HG02588 (cell line): ENCODE measurements around the gene ELAVL2.
"Not testable (repeated sequence)": the region's sequence is repeated elsewhere in the genome, so short reads cannot be mapped to it uniquely, and the experiment has no call there.

Experiments
- ATAC-seq: cut with Tn5 transposase; IDR thresholded peaks from one replicate; pipeline ENCODE4 v1.9.1; 2021; ENCODE audit warnings: mild to moderate bottlenecking, moderate library complexity; ENCODE audit not compliant: unreplicated experiment

The ELAVL2 gene

DNA sequence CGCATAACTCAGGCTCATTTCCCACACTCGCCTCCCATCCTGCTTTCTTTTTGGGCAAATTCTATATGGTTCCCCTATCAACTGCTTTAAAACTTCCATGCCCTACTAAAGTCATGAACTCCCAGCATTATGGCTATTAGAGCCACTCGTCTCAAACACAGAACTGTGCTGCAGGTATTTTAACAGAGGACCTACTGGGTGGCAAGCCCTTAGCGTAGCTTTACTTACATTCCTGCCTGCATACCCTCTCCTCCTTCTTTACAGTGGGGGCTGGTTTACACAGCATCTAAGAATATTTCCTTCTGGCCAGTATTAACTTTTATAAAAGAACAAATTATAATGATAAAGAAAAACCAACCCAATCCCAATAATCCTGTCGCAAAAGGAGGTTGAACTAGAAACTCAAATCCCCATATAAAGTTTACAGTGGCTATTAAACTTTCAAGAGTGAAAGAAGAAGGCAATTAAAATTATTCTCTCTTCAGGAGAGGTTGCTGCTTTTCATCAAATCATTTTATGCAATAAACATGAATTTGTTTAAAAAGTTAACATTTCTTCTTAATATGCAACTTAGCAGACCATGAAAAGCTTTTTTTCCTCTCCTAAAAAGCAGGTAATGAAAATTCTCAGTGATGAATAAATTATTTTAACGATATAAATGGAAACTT is 100.6 kb downstream of the ELAVL2 start:
- ATAC-seq: no peak

- ATAC-seq: no peak
Measured at GRCh38 chr9:23723672-23724071, 102.4 kb downstream of the ELAVL2 start.

DNA sequence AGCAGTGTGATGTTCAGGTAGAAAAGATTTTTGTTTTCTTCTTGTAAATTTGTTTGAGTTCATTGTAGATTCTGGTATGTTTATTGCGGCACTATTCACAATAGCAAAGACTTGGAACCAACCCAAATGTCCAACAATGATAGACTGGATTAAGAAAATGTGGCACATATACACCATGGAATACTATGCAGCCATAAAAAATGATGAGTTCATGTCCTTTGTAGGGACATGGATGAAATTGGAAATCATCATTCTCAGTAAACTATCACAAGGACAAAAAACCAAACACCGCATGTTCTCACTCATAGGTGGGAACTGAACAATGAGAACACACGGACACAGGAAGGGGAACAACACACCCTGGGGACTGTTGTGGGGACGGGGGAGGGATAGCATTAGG is 103.0 kb downstream of the ELAVL2 start:
- ATAC-seq: not testable (repeated sequence)

- ATAC-seq: no peak
Measured at GRCh38 chr9:23721466-23721865, 104.6 kb downstream of the ELAVL2 start.

DNA sequence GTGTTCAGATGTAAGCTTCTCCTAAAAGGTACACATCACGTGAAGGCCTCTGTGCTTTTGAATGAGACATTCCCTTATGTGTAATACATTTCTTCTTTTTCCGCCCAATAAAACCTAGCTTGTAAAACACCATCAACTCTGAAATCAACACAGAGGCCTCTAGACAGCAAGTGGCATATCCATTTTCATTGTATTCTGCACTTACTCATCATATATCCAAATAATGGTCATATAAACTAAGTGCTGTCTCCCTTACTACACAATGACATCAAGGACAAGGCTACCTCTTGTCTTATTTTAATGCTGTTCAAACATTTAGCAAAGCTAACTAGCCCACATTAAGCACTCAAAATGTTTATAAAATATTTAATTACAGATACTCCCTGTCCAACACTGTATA is 108.5 kb downstream of the ELAVL2 start:
- ATAC-seq: no peak

- ATAC-seq: no peak
Measured at GRCh38 chr9:23707249-23707648, 118.8 kb downstream of the ELAVL2 start.

GRCh38 chr9:23702311-23702922 is 123.6 kb downstream of the ELAVL2 start:
- ATAC-seq: no peak

- ATAC-seq: no peak
Measured at GRCh38 chr9:23701291-23701690, 124.7 kb downstream of the ELAVL2 start.

- ATAC-seq: no peak
Measured at GRCh38 chr9:23700359-23700758, 125.7 kb downstream of the ELAVL2 start.

DNA sequence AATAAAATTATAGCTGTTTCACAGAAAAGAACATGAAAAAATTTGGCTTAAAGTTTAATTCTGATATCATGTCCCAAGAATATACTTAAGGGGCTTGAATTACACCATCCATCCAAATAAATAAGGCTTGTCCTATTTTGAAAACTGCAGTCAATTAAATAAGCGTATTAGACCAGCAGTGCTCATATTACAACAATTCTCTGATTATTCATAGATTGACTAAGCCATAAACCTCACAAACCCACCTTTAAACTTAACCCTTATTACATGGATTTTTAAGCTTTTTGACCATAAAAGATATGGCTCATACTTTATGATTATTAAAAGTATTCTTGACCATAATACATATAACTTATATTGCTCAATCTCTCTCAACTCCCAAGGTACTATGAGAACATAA is 127.9 kb downstream of the ELAVL2 start:
- ATAC-seq: no peak

DNA sequence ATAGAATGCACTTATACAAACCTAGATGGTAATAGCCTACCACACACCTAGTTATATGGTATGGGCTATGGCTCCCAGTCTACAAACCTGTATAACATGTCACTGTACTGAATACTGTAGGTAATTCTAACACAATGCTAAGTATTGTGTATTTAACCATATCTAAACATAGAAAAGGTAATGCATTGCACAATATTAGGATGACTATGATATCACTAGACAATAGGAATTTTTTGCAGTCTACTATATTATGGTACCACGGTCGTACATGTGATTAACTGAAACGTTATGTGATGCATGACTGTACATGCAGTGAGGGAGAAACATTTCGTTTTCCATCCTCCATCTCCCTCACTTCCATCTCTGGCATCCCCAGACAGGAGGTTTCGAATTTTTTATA is 130.5 kb downstream of the ELAVL2 start:
- no peak for ATAC-seq

- ATAC-seq: no peak
Measured at GRCh38 chr9:23693374-23693773, 132.7 kb downstream of the ELAVL2 start.

GRCh38 chr9:23686896-23687295 is 139.1 kb downstream of the ELAVL2 start:
- ATAC-seq: no peak

DNA sequence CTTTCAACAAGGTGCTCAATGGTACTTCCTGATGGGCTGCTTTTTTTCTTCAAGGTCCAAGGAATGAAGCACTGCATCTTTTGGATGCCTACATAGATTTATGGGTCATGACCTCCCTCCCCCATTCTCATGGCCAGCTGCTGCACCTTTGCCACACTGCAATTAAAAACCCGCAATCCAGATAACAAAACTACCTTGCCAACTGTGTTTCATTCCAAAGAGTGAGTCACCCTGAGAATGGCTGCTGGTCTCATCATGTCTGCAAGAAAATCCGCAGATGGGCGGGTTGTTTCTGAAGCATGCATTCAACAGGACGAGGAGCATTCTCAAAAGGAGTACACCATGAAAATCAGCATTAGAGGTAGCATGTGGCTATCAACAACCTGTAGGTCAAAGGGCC is 139.8 kb downstream of the ELAVL2 start:
- no peak for ATAC-seq

DNA sequence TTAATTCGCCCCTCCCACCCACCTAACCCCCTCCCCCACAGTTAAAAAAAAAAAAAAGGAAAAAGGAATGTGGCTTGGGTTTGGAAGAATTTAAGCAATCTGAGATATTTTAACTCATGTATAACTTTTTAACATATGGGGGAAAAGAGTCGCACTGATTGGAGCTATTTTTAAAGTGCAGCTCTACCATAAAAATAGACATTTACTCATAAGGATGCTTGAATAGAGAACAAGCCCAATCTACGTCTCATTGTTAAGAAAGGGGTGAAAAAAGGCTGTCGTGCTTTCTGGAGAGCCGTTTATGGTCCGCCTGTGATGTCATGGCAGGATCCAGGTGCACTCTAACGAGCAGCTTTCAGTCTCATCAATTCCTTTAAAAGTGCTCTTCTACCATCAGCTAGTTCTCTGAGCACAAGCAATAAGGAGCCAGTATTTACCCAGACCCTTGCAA is 142.4 kb downstream of the ELAVL2 start:
- no peak for ATAC-seq

- no peak for ATAC-seq
Measured at GRCh38 chr9:23682891-23683431, 143.1 kb downstream of the ELAVL2 start.

DNA sequence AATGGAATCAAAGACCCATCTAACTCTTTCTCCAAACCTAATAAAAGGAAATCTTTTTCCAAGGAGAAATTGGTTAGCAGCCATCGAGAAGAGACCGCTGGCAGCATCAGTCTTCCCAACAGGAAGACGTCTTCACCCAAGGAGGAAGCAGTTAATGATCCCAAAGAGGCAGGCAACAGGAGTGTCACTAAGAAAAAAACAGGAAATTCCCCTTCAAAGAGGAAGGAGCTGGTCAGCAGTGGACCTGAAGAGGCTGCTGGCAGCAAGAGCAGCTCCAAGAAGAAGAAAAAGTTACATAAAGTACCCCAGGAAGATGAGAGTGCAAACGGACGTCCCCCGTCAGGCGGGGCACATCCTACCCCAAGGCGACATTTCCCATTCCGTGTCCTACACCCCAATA is 143.7 kb downstream of the ELAVL2 start:
- ATAC-seq: no peak

GRCh38 chr9:23677446-23677845 is 148.6 kb downstream of the ELAVL2 start:
- no peak for ATAC-seq

DNA sequence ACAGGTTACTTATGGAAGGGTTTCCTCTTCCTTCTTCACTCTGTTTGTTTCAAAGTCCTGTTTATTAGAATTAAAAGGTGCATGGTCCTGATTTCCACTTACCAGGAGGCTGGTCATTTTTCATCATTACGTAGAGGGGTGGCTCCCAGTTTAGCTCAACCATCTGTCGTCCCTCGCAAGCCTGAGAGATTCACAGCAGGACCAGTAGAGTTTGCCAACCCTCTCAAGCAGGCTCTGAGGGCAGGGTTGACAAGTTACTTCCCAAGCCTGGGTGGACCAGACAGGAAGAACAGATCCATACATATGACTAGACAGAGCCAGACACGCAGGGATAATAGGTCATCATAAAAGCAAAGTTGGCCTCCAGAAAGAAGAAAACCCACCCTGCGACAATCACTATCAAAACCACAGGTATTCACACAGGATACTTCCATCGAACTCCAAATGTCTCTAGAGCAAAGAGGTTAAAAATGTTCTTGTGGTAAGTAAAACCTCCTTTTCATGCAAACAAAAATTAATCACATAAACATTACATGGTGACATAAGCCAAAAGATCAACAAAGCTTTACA is 151.9 kb downstream of the ELAVL2 start:
- no peak for ATAC-seq

DNA sequence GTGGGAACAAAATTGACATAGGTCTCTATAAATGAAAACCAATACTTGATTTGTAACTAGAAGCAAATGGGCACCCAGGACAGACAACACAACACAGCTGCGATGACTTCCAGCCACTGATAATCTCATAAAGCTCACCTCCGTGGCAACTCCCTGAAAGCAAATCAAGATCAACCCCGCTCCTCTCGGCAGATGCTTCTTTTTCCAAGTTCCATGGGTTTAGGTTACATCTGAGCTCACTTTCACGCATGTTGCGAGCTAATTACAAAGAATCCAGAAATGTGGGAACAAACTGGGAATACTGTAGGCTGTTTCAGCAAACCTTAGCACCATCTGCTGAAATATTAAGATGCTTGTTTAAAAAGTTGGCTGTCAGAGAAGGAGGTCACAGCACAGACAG is 153.9 kb downstream of the ELAVL2 start:
- no peak for ATAC-seq

DNA sequence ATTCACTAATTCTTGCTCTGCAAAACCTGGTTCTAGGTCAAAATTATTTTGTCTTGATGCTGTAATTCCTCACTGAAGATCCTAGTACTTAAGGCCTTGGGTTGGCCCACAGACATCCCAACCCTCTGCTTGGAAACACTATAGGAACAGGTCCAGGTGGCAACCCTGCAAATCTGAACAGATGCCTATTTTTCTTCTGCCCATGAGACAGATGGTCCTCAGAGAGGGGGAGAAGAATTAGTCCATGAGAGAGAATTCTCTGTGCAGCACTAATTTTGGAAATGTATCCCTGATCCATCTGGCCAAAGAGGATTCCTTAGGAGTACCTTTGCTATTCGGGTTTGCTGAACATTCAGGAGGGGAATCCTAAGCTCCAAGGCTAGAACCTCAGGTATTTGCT is 156.3 kb downstream of the ELAVL2 start:
- ATAC-seq: no peak

DNA sequence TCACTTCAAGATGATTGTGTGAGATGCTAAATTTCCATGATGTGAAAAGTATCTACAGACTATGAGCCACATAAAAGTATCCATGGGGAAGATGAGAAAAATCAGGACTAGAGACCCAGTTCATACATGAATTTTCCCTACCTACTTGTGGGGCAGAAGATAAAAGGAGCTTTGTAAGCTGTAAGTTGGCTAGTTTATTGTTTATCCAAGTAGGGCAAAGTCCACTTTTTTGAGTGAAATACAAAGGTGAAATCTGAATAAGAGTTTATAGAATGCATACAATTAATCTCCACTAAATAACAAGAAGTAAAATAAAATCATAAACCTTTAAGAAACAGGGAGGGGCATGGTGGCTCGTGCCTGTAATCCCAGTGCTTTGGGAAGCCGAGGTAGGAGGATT is 160.4 kb downstream of the ELAVL2 start:
- ATAC-seq: no peak
